K562 (cell line): ENCODE results near the gene SNX18. TPM values are rescaled to one million over a fixed set of nuclear protein-coding genes. Genes with fewer than 3 reads are reported as not detected.

Source experiments
- ATAC-seq: fragments of 200-7000 bp; cut with Tn5 transposase; 3 replicates; pipeline ENCODE4 v1.9.1; 2020; ENCODE audit warnings: moderate library complexity
- BruUV-seq: library from RNA; stranded (reverse); fragments of 400-500 nt; replicated peaks from 2 replicates; lab custom pipeline; 2021; lab: Mats Ljungman, UMichigan
- CTCF ChIA-PET: fragments of 300-600 bp; formaldehyde crosslinking; extraction: SDS; loops from one replicate; lab custom pipeline; 2021; ENCODE audit warnings: low intra/inter-chr PET ratio; lab: Yijun Ruan, JAX
- POLR2A ChIA-PET: fragments of 300-600, 350-650 bp; sonication (Branson Sonifier 250); formaldehyde crosslinking; extraction: SDS; loops from one replicate; lab custom pipeline; 2021; ENCODE audit warnings: antibody characterized with exemption, inconsistent platforms; lab: Yijun Ruan, JAX
- DNase-seq, 4 experiments: peaks; one replicate each; pipeline versions ENCODE4 v3.0.0 to v3.0.0-alpha.2; 2011 to 2018; ENCODE audit warnings: low spot score in 3 of 4, mixed read lengths in 3 of 4; ENCODE audit errors: extremely low read depth in 1 of 4
- FAIRE-seq: peaks from 2 replicates; lab custom pipeline; 2011; peaks lifted over from hg19 to GRCh38; lab: Jason Lieb, UNC
- H2AFZ ChIP-seq: 2 replicates; pipeline ENCODE4 v1.6.0; 2011; ENCODE audit warnings: low read depth, low read length, control low read depth, inconsistent platforms
- H3K27ac ChIP-seq: fragments of 200-600 bp; 3 replicates; pipeline ENCODE4 v1.8.0; 2011; ENCODE audit warnings: low read depth, mild to moderate bottlenecking, control low read depth, inconsistent platforms, low read length, moderate library complexity, mixed read lengths; ENCODE audit errors: extremely low read depth
- H3K27me3 ChIP-seq, 2 experiments: fragments of 300-600 bp in 1 of 2; 2 replicates in 1 of 2; 3 replicates in 1 of 2; pipeline versions ENCODE4 v1.6.0 to v1.8.0; 2011; ENCODE audit warnings: inconsistent platforms in 2 of 2, low read length in 2 of 2, mild to moderate bottlenecking in 1 of 2, mixed read lengths in 1 of 2, moderate library complexity in 1 of 2; ENCODE audit not compliant: control insufficient read depth in 2 of 2, insufficient read depth in 2 of 2
- H3K36me3 ChIP-seq: fragments of 300-600 bp; 3 replicates; pipeline ENCODE4 v1.8.0; 2011; ENCODE audit warnings: mild to moderate bottlenecking, low read length, inconsistent platforms; ENCODE audit not compliant: control insufficient read depth, insufficient read depth
- H3K4me1 ChIP-seq, 2 experiments: fragments of 200-600 bp in 1 of 2; replicated peaks in 1 of 2; 2 replicates in 1 of 2; 3 replicates in 1 of 2; pipeline versions ENCODE4 v1.5.1 to v1.8.0; 2011; ENCODE audit warnings: inconsistent platforms in 2 of 2, low read length in 2 of 2, mild to moderate bottlenecking in 1 of 2, mixed read lengths in 1 of 2, moderate library complexity in 1 of 2; ENCODE audit not compliant: control insufficient read depth in 2 of 2, insufficient read depth in 2 of 2
- H3K4me2 ChIP-seq: 2 replicates; pipeline ENCODE4 v1.6.1; 2011; ENCODE audit warnings: low read length, control low read depth, inconsistent platforms, mixed read lengths; ENCODE audit not compliant: insufficient read depth
- H3K4me3 ChIP-seq: fragments of 200-600 bp; sonication (generic), shearing (Covaris generic); 2 replicates; pipeline ENCODE4 v1.5.1; 2016; ENCODE audit warnings: control low read depth, inconsistent platforms
- H3K79me2 ChIP-seq: fragments of 200-600 bp; 3 replicates; pipeline ENCODE4 v1.8.0; 2011; ENCODE audit warnings: low read length, inconsistent platforms; ENCODE audit not compliant: control insufficient read depth, insufficient read depth
- H3K9ac ChIP-seq, 2 experiments: 2 replicates each; pipeline versions ENCODE4 v1.6.0 to v1.6.1; 2011; ENCODE audit warnings: low read depth in 2 of 2, low read length in 2 of 2, control low read depth in 1 of 2, inconsistent platforms in 1 of 2, mild to moderate bottlenecking in 1 of 2, mixed read lengths in 1 of 2; ENCODE audit not compliant: insufficient read depth in 1 of 2
- H3K9me1 ChIP-seq: one replicate; pipeline ENCODE4 v1.6.0; 2011; ENCODE audit warnings: inconsistent platforms, mild to moderate bottlenecking, low read length, moderate library complexity; ENCODE audit not compliant: control insufficient read depth, insufficient read depth
- H3K9me3 ChIP-seq: replicated peaks from 2 replicates; pipeline ENCODE4 v1.5.1; 2011; ENCODE audit warnings: low read depth, low read length, inconsistent platforms; ENCODE audit not compliant: control insufficient read depth, insufficient read depth
- H4K20me1 ChIP-seq: replicated peaks from 2 replicates; pipeline ENCODE4 v1.6.1; 2011; ENCODE audit warnings: low read length, inconsistent platforms, mixed read lengths; ENCODE audit not compliant: control insufficient read depth, insufficient read depth
- ATF3 ChIP-seq, 2 experiments: fragments of 450-650 bp in 1 of 2; sonication (generic) in 1 of 2; formaldehyde crosslinking in 1 of 2; IDR thresholded peaks in 1 of 2; conservative IDR thresholded peaks in 1 of 2; 2 replicates each; pipeline versions ENCODE4 v1.6.1 to v1.8.1; 2016 to 2023; ENCODE audit warnings: mild to moderate bottlenecking in 2 of 2, moderate library complexity in 2 of 2, inconsistent platforms in 1 of 2, missing genetic modification reagents in 1 of 2
- CEBPB ChIP-seq: fragments of 450-650 bp; IDR thresholded peaks from 2 replicates; pipeline ENCODE4 v1.6.1; 2016; ENCODE audit warnings: missing genetic modification characterization, missing compliant biosample characterization
- DEAF1 ChIP-seq: fragments of 450-650 bp; formaldehyde crosslinking; IDR thresholded peaks from 2 replicates; pipeline ENCODE4 v1.4.0; 2020; ENCODE audit warnings: mild to moderate bottlenecking, moderate library complexity
- POLR3A ChIP-seq: IDR thresholded peaks from 2 replicates; pipeline ENCODE4 v1.6.1; 2011; ENCODE audit warnings: borderline replicate concordance, mild to moderate bottlenecking, moderate library complexity; ENCODE audit not compliant: insufficient read length, insufficient read depth; ENCODE audit errors: extremely low read depth
- WGBS: fragments of 100-300 bp; shearing (Covaris generic); methylation state at CpG from one replicate; pipeline ENCODE4 v1.1.6; 2016; ENCODE audit warnings: low coverage, mixed read lengths; ENCODE audit not compliant: insufficient coverage; ENCODE audit errors: missing lambda C conversion rate; 5-methylcytosine and 5-hydroxymethylcytosine counted together
- in situ Hi-C: fragments of 300-500 bp; cut with MboI; formaldehyde crosslinking; loops from 4 replicates; pipeline ENCODE4 v1.15.0; 2018; ENCODE audit warnings: inconsistent platforms, mixed read lengths
- intact Hi-C: fragments of 100-400 bp; cut with micrococcal nuclease; formaldehyde crosslinking; loops from 2 replicates; pipeline ENCODE4 v1.14.2; 2022
- polyA plus RNA-seq, 8 experiments: library from polyadenylated mRNA; depleted of rRNA in 4 of 8; stranded (reverse) in 5 of 8; unstranded in 3 of 8; fragments of >200 nt; fragmentation: Nextera tagmentation in 2 of 8; fragmentation: Illumina TruSeq in 1 of 8; extraction: Ambion mirVana in 2 of 8; extraction: Trizol in 1 of 8; gene quantifications; 2 replicates each; pipeline versions ENCODE4 v1.2.1 to v1.2.3, GENCODE V29; 2011 to 2014; ENCODE audit warnings: inconsistent platforms in 1 of 8, missing spikeins in 1 of 8
- total RNA-seq, 7 experiments: library from RNA; depleted of rRNA in 6 of 7; stranded (reverse); fragments of >200 nt in 6 of 7; fragmentation: Illumina TruSeq in 2 of 7; extraction: Trizol in 2 of 7; gene quantifications; 2 replicates each; pipeline versions ENCODE4 v1.2.1 to v1.2.3, GENCODE V29; 2011 to 2021; ENCODE audit warnings: low replicate concordance in 1 of 7

SNX18 gene
- total and polyA plus RNA-seq, 9 of the 15 experiments (the other 6 are each of a cell fraction or from before 2014, with no cell fraction given) = 2.3 to 8.8 (median 6.0) TPM

- POLR2A ChIA-PET = no interaction called here
- Histone ChIP-seq H3K9me1 (no peaks in the 10 kb centered on the region), H3K9me3 (no peaks in the 10 kb centered on the region), H4K20me1 (no peaks in the 10 kb centered on the region), H3K27ac (no peak overlapping the region), H3K27me3 (peaks cover 2 to 12% of the 10 kb centered on the region in 2 experiments; a peak in 2 of 5 replicates), H3K9ac (no peak overlapping the region), H3K4me3 (no peak overlapping the region), H3K4me1 (no peaks in the 10 kb centered on the region), H3K79me2 (no peaks in the 10 kb centered on the region), H3K36me3 (no peaks in the 10 kb centered on the region), H3K4me2 (no peak overlapping the region), H2AFZ (no peak overlapping the region)
- DNase-seq = no peak
- FAIRE-seq = no peak
- intact Hi-C loops = no loop called here
- CTCF ChIA-PET = no interaction called here
- BruUV-seq = no TSS peak
- ATAC-seq = no peak
- 8% methylated on average over 1 of the region's 1 CpG for WGBS
- TF ChIP-seq POLR3A (no peak), DEAF1 (no peak), CEBPB (tag) (peak; percentile 26; the same call in 1 of the 2 replicates), ATF3 (IDR thresholded peaks at IDR 0.05) (no peak), ATF3 (CRISPR knock-in tag; conservative IDR thresholded peaks at IDR 0.05) (no peak)
- in situ Hi-C loops = no loop called here
Measured at GRCh38 chr5:54563083-54563761, 45.7 kb downstream of the SNX18 start.
